K562 (cell line): Measurements from ENCODE around the gene SGMS1. TPM values are rescaled to one million over a fixed set of nuclear protein-coding genes. Genes with fewer than 3 reads are reported as not detected.

Experiments used
- ATAC-seq: fragments of 200-7000 bp; cut with Tn5 transposase; 3 replicates; pipeline ENCODE4 v1.9.1; 2020; ENCODE audit warnings: moderate library complexity
- BruUV-seq: library from RNA; stranded (reverse); fragments of 400-500 nt; replicated peaks from 2 replicates; lab custom pipeline; 2021; lab: Mats Ljungman, UMichigan
- CTCF ChIA-PET: fragments of 300-600 bp; formaldehyde crosslinking; extraction: SDS; loops from one replicate; lab custom pipeline; 2021; ENCODE audit warnings: low intra/inter-chr PET ratio; lab: Yijun Ruan, JAX
- POLR2A ChIA-PET: fragments of 300-600, 350-650 bp; sonication (Branson Sonifier 250); formaldehyde crosslinking; extraction: SDS; loops from one replicate; lab custom pipeline; 2021; ENCODE audit warnings: antibody characterized with exemption, inconsistent platforms; lab: Yijun Ruan, JAX
- DNase-seq, 4 experiments: peaks; one replicate each; pipeline versions ENCODE4 v3.0.0 to v3.0.0-alpha.2; 2011 to 2018; ENCODE audit warnings: low spot score in 3 of 4, mixed read lengths in 3 of 4; ENCODE audit errors: extremely low read depth in 1 of 4
- FAIRE-seq: peaks from 2 replicates; lab custom pipeline; 2011; peaks lifted over from hg19 to GRCh38; lab: Jason Lieb, UNC
- H2AFZ ChIP-seq: 2 replicates; pipeline ENCODE4 v1.6.0; 2011; ENCODE audit warnings: low read depth, low read length, control low read depth, inconsistent platforms
- H3K27ac ChIP-seq: fragments of 200-600 bp; 3 replicates; pipeline ENCODE4 v1.8.0; 2011; ENCODE audit warnings: low read depth, mild to moderate bottlenecking, control low read depth, inconsistent platforms, low read length, moderate library complexity, mixed read lengths; ENCODE audit errors: extremely low read depth
- H3K27me3 ChIP-seq, 2 experiments: fragments of 300-600 bp in 1 of 2; 2 replicates in 1 of 2; 3 replicates in 1 of 2; pipeline versions ENCODE4 v1.6.0 to v1.8.0; 2011; ENCODE audit warnings: inconsistent platforms in 2 of 2, low read length in 2 of 2, mild to moderate bottlenecking in 1 of 2, mixed read lengths in 1 of 2, moderate library complexity in 1 of 2; ENCODE audit not compliant: control insufficient read depth in 2 of 2, insufficient read depth in 2 of 2
- H3K36me3 ChIP-seq: fragments of 300-600 bp; 3 replicates; pipeline ENCODE4 v1.8.0; 2011; ENCODE audit warnings: mild to moderate bottlenecking, low read length, inconsistent platforms; ENCODE audit not compliant: control insufficient read depth, insufficient read depth
- H3K4me1 ChIP-seq, 2 experiments: fragments of 200-600 bp in 1 of 2; replicated peaks in 1 of 2; 2 replicates in 1 of 2; 3 replicates in 1 of 2; pipeline versions ENCODE4 v1.5.1 to v1.8.0; 2011; ENCODE audit warnings: inconsistent platforms in 2 of 2, low read length in 2 of 2, mild to moderate bottlenecking in 1 of 2, mixed read lengths in 1 of 2, moderate library complexity in 1 of 2; ENCODE audit not compliant: control insufficient read depth in 2 of 2, insufficient read depth in 2 of 2
- H3K4me2 ChIP-seq: 2 replicates; pipeline ENCODE4 v1.6.1; 2011; ENCODE audit warnings: low read length, control low read depth, inconsistent platforms, mixed read lengths; ENCODE audit not compliant: insufficient read depth
- H3K4me3 ChIP-seq: fragments of 200-600 bp; sonication (generic), shearing (Covaris generic); 2 replicates; pipeline ENCODE4 v1.5.1; 2016; ENCODE audit warnings: control low read depth, inconsistent platforms
- H3K79me2 ChIP-seq: fragments of 200-600 bp; 3 replicates; pipeline ENCODE4 v1.8.0; 2011; ENCODE audit warnings: low read length, inconsistent platforms; ENCODE audit not compliant: control insufficient read depth, insufficient read depth
- H3K9ac ChIP-seq, 2 experiments: 2 replicates each; pipeline versions ENCODE4 v1.6.0 to v1.6.1; 2011; ENCODE audit warnings: low read depth in 2 of 2, low read length in 2 of 2, control low read depth in 1 of 2, inconsistent platforms in 1 of 2, mild to moderate bottlenecking in 1 of 2, mixed read lengths in 1 of 2; ENCODE audit not compliant: insufficient read depth in 1 of 2
- H3K9me1 ChIP-seq: one replicate; pipeline ENCODE4 v1.6.0; 2011; ENCODE audit warnings: inconsistent platforms, mild to moderate bottlenecking, low read length, moderate library complexity; ENCODE audit not compliant: control insufficient read depth, insufficient read depth
- H3K9me3 ChIP-seq: replicated peaks from 2 replicates; pipeline ENCODE4 v1.5.1; 2011; ENCODE audit warnings: low read depth, low read length, inconsistent platforms; ENCODE audit not compliant: control insufficient read depth, insufficient read depth
- H4K20me1 ChIP-seq: replicated peaks from 2 replicates; pipeline ENCODE4 v1.6.1; 2011; ENCODE audit warnings: low read length, inconsistent platforms, mixed read lengths; ENCODE audit not compliant: control insufficient read depth, insufficient read depth
- AFF1 ChIP-seq, 2 experiments: fragments of 450-650 bp; IDR thresholded peaks; 2 replicates each; pipeline ENCODE4 v1.6.1; 2018; ENCODE audit warnings: mild to moderate bottlenecking in 2 of 2, low read depth in 1 of 2; ENCODE audit not compliant: partially characterized antibody in 2 of 2
- BACH1 ChIP-seq: fragments of 200-800 bp; sonication (Bioruptor generic); IDR thresholded peaks from 2 replicates; pipeline ENCODE4 v1.6.1; 2016; ENCODE audit warnings: missing genetic modification characterization, missing compliant biosample characterization
- EHMT2 ChIP-seq: fragments of 450-650 bp; IDR thresholded peaks from 2 replicates; pipeline ENCODE4 v1.6.1; 2018; ENCODE audit warnings: antibody characterized with exemption
- HDGF ChIP-seq: fragments of 450-650 bp; IDR thresholded peaks from 2 replicates; pipeline ENCODE4 v1.6.1; 2016
- HNRNPL ChIP-seq: fragments of 200-400 bp; formaldehyde crosslinking; IDR thresholded peaks from 2 replicates; pipeline ENCODE4 v1.6.1; 2017; ENCODE audit warnings: low read depth, mild to moderate bottlenecking, low read length
- HOXB6 ChIP-seq: fragments of 250-450 bp; sonication (Bioruptor Pico); IDR thresholded peaks from 2 replicates; pipeline ENCODE4 v1.5.1; 2022; ENCODE audit warnings: mild to moderate bottlenecking, borderline replicate concordance
- JUND ChIP-seq, 2 experiments: IDR thresholded peaks; 2 replicates in 1 of 2; 3 replicates in 1 of 2; pipeline ENCODE4 v1.6.1; 2011; ENCODE audit warnings: borderline replicate concordance in 2 of 2, low read depth in 2 of 2, low read length in 2 of 2, improper control_type of control experiment in 1 of 2, missing biosample characterization in 1 of 2, missing genetic modification characterization in 1 of 2, missing genetic modification reagents in 1 of 2
- MXI1 ChIP-seq: IDR thresholded peaks from 2 replicates; pipeline ENCODE4 v1.6.1; 2011; ENCODE audit warnings: low read depth, mild to moderate bottlenecking, improper control_type of control experiment, low read length
- SAFB ChIP-seq: fragments of 200-400 bp; formaldehyde crosslinking; IDR thresholded peaks from 2 replicates; pipeline ENCODE4 v1.6.1; 2017; ENCODE audit warnings: low read depth, low read length, borderline replicate concordance
- SNRNP70 ChIP-seq: fragments of 200-400 bp; formaldehyde crosslinking; optimal IDR thresholded peaks from 2 replicates; pipeline ENCODE3; 2017; ENCODE audit warnings: low read depth, low read length
- WGBS: fragments of 100-300 bp; shearing (Covaris generic); methylation state at CpG from one replicate; pipeline ENCODE4 v1.1.6; 2016; ENCODE audit warnings: low coverage, mixed read lengths; ENCODE audit not compliant: insufficient coverage; ENCODE audit errors: missing lambda C conversion rate; 5-methylcytosine and 5-hydroxymethylcytosine counted together
- in situ Hi-C: fragments of 300-500 bp; cut with MboI; formaldehyde crosslinking; loops from 4 replicates; pipeline ENCODE4 v1.15.0; 2018; ENCODE audit warnings: inconsistent platforms, mixed read lengths
- intact Hi-C: fragments of 100-400 bp; cut with micrococcal nuclease; formaldehyde crosslinking; loops from 2 replicates; pipeline ENCODE4 v1.14.2; 2022
- polyA plus RNA-seq, 8 experiments: library from polyadenylated mRNA; depleted of rRNA in 4 of 8; stranded (reverse) in 5 of 8; unstranded in 3 of 8; fragments of >200 nt; fragmentation: Nextera tagmentation in 2 of 8; fragmentation: Illumina TruSeq in 1 of 8; extraction: Ambion mirVana in 2 of 8; extraction: Trizol in 1 of 8; gene quantifications; 2 replicates each; pipeline versions ENCODE4 v1.2.1 to v1.2.3, GENCODE V29; 2011 to 2014; ENCODE audit warnings: inconsistent platforms in 1 of 8, missing spikeins in 1 of 8
- total RNA-seq, 7 experiments: library from RNA; depleted of rRNA in 6 of 7; stranded (reverse); fragments of >200 nt in 6 of 7; fragmentation: Illumina TruSeq in 2 of 7; extraction: Trizol in 2 of 7; gene quantifications; 2 replicates each; pipeline versions ENCODE4 v1.2.1 to v1.2.3, GENCODE V29; 2011 to 2021; ENCODE audit warnings: low replicate concordance in 1 of 7
- TF ChIP-seq, protein P1 (sequence below): fragments of 250-450 bp; sonication (Bioruptor Pico); IDR thresholded peaks from 2 replicates; pipeline ENCODE4 v1.5.0; 2020; ENCODE audit warnings: mild to moderate bottlenecking

SGMS1 gene
- total and polyA plus RNA-seq, 9 of the 15 experiments (the other 6 are each of a cell fraction or from before 2014, with no cell fraction given): 22.6 to 232 (median 82.2) TPM

- TF ChIP-seq, protein P1, sequence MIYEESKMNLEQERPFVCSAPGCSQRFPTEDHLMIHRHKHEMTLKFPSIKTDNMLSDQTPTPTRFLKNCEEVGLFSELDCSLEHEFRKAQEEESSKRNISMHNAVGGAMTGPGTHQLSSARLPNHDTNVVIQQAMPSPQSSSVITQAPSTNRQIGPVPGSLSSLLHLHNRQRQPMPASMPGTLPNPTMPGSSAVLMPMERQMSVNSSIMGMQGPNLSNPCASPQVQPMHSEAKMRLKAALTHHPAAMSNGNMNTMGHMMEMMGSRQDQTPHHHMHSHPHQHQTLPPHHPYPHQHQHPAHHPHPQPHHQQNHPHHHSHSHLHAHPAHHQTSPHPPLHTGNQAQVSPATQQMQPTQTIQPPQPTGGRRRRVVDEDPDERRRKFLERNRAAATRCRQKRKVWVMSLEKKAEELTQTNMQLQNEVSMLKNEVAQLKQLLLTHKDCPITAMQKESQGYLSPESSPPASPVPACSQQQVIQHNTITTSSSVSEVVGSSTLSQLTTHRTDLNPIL (CRISPR knock-in tag): no peak
- no peak for TF ChIP-seq HNRNPL
- TF ChIP-seq EHMT2: no peak
- no peak for TF ChIP-seq AFF1 (IDR thresholded peaks at IDR 0.05; ENCODE audit: low read depth in 1 of 2, partially characterized antibody in 2 of 2)
Observed at GRCh38 chr10:50523357-50523756, 100.4 kb downstream of the SGMS1 start (continued).

- Histone ChIP-seq H3K27ac (no peak overlapping the region), H3K9me1 (no peaks in the 10 kb centered on the region), H4K20me1 (peaks cover 4% of the 10 kb centered on the region; the same call in 1 of the 2 replicates), H3K36me3 (peaks cover 15% of the 10 kb centered on the region; the same call in 1 of the 3 replicates), H2AFZ (no peak overlapping the region), H3K4me2 (no peak overlapping the region), H3K9ac (no peak overlapping the region), H3K4me3 (no peak overlapping the region), H3K27me3 (no peaks in the 10 kb centered on the region), H3K9me3 (no peaks in the 10 kb centered on the region), H3K79me2 (peaks cover 33% of the 10 kb centered on the region), H3K4me1 (peaks cover 6 to 12% of the 10 kb centered on the region in 2 experiments; a peak in 4 of 5 replicates)
- in situ Hi-C loops (no loop called here), intact Hi-C loops (no loop called here)
- ATAC-seq (no peak), FAIRE-seq (no peak), DNase-seq (no peak)
- no TSS peak for BruUV-seq
- 78% methylated on average over 2 of the region's 2 CpGs for WGBS
- ChIA-PET CTCF (no interaction called here), POLR2A (interaction anchor here (0.6 to 1.2 kb wide), 2 partner anchors 10 to 60 kb away, joined by 3 to 8 read pairs; no protein-coding TSS in a partner anchor)
- no peak for TF ChIP-seq MXI1
- no peak for TF ChIP-seq HDGF
- no peak for TF ChIP-seq HOXB6 (CRISPR knock-in tag)
- no peak for TF ChIP-seq SNRNP70
- no peak for TF ChIP-seq BACH1
- no peak for TF ChIP-seq SAFB
- no peak for TF ChIP-seq JUND (IDR thresholded peaks at IDR 0.05; ENCODE audit: borderline replicate concordance, low read depth, low read length)
- no peak for TF ChIP-seq JUND (tag; IDR thresholded peaks at IDR 0.05; ENCODE audit: borderline replicate concordance, low read depth, low read length)
Observed at GRCh38 chr10:50522908-50523307, 100.8 kb downstream of the SGMS1 start.
